Lower leg skin (tissue), 3 donors: ENCODE data around the gene STX11.

Source experiments
- CTCF ChIP-seq, 3 donors: fragments of 450-650 bp; IDR thresholded peaks; one replicate each; pipeline ENCODE4 v1.5.1; 2016; ENCODE audit warnings: antibody characterized with exemption in 3 of 3, mild to moderate bottlenecking in 3 of 3, moderate library complexity in 2 of 3
- POLR2A ChIP-seq, 2 donors: fragments of 450-650 bp; IDR thresholded peaks; one replicate each; pipeline ENCODE4 v1.6.1; 2016 to 2017; ENCODE audit warnings: antibody characterized with exemption in 2 of 2, mild to moderate bottlenecking in 1 of 2, moderate library complexity in 1 of 2

- TF ChIP-seq CTCF (IDR thresholded peaks at IDR 0.05) (no peak), POLR2A (IDR thresholded peaks at IDR 0.05) (no peak)
Measured at GRCh38 chr6:144149894-144150709, at the start of gene STX11.
